DOHH2 (cell line): ENCODE measurements around the gene SMOC1.

Experiments
- EZH2phosphoT487 ChIP-seq: fragments of 200-600 bp; sonication (generic); IDR thresholded peaks from 2 replicates; pipeline ENCODE4 v1.6.1; 2017; ENCODE audit warnings: borderline replicate concordance, mild to moderate bottlenecking, antibody characterized with exemption, low read length, moderate library complexity, mixed read lengths
- TF ChIP-seq, protein P1 (sequence below): fragments of 200-600 bp; sonication (generic); IDR thresholded peaks from one replicate; pipeline ENCODE4 v1.5.1; 2014; ENCODE audit warnings: antibody characterized with exemption, mild to moderate bottlenecking, low read depth, low read length; ENCODE audit not compliant: poor library complexity, severe bottlenecking

DNA sequence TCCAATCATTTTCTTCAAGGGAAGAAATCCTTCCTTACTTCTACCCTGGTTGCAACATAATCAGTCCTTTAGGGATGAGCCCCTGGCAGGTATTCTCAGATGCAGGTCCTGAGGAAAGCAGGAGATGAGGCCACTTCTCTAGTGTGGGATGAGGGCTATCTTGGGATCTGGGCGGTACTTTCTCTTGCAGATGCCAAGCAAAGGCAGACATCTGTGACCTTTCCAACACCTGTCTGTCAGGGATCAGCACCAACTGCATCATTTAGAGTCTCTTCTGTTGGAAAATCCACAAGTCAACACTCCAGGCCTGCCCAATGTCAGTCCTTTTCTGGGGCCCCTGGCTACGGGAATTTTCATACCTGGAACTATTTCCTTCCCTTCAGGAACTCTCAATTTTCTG, 180.3 kb downstream of the SMOC1 start:
- TF ChIP-seq, protein P1, sequence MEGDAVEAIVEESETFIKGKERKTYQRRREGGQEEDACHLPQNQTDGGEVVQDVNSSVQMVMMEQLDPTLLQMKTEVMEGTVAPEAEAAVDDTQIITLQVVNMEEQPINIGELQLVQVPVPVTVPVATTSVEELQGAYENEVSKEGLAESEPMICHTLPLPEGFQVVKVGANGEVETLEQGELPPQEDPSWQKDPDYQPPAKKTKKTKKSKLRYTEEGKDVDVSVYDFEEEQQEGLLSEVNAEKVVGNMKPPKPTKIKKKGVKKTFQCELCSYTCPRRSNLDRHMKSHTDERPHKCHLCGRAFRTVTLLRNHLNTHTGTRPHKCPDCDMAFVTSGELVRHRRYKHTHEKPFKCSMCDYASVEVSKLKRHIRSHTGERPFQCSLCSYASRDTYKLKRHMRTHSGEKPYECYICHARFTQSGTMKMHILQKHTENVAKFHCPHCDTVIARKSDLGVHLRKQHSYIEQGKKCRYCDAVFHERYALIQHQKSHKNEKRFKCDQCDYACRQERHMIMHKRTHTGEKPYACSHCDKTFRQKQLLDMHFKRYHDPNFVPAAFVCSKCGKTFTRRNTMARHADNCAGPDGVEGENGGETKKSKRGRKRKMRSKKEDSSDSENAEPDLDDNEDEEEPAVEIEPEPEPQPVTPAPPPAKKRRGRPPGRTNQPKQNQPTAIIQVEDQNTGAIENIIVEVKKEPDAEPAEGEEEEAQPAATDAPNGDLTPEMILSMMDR = no peak
- TF ChIP-seq EZH2phosphoT487 = no peak
